Stomach (tissue), 4 donors: ENCODE measurements around the gene TMEM92.

Source experiments
- CTCF ChIP-seq, 7 experiments: fragments of 450-650 bp in 4 of 7; fragments of 200-600 bp in 3 of 7; sonication (generic) in 3 of 7; IDR thresholded peaks; one replicate each; pipeline ENCODE4 v1.5.1; 2016 to 2019; ENCODE audit warnings: antibody characterized with exemption in 7 of 7, control low read depth in 2 of 7, mild to moderate bottlenecking in 1 of 7
- EP300 ChIP-seq: sonication (generic); formaldehyde crosslinking; IDR thresholded peaks from one replicate; pipeline ENCODE4 v1.6.1; 2017; ENCODE audit warnings: antibody characterized with exemption
- POLR2A ChIP-seq, 4 donors: fragments of 450-650 bp; IDR thresholded peaks; one replicate each; pipeline ENCODE4 v1.6.1; 2016; ENCODE audit warnings: antibody characterized with exemption in 4 of 4, control low read depth in 2 of 4, mild to moderate bottlenecking in 1 of 4, moderate library complexity in 1 of 4
- POLR2AphosphoS5 ChIP-seq, 3 donors: sonication (generic); formaldehyde crosslinking; IDR thresholded peaks; one replicate each; pipeline ENCODE4 v1.6.1; 2016; ENCODE audit warnings: antibody characterized with exemption in 3 of 3

DNA sequence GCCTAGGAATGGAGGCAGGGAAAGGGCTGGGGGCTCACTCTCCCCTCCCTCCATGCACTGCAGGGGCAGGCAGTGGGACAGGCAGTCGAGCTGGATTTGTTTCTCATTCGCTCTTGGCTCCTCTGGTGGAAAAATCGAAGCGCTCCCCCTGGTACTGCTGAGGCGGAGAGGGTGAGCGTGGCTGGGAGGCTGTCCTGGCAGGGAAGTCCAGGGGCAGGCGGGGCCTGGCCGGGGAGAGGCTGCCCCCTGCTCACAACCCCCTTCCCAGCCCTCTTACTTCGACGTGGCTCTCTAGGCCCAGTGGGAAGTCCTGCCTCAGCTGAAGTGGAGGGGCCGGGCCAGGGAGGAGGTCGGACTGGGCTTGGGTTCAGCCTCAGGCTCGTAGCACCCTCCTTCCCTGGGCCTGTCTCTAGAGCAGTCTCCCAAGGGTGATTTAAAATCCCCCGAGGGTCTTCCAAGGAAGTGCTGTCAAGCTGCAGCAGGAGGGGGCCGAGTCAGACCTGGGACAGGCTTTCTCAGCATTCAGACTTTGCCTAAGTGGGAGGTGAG is 16.5 kb upstream of the TMEM92 start:
- TF ChIP-seq CTCF (IDR thresholded peaks at IDR 0.05) = no peak
- no peak for TF ChIP-seq POLR2A (IDR thresholded peaks at IDR 0.05)
- no peak for TF ChIP-seq EP300
- no peak for TF ChIP-seq POLR2AphosphoS5 (IDR thresholded peaks at IDR 0.05)
